MM.1S (cell line): ENCODE data around the gene TOX2.

Source experiments
- EZH2phosphoT487 ChIP-seq: fragments of 300-600 bp; sonication (generic); IDR thresholded peaks from 2 replicates; pipeline ENCODE4 v1.6.1; 2018; ENCODE audit warnings: antibody characterized with exemption, low read length
- TF ChIP-seq, protein P1 (sequence below): fragments of 300-600 bp; sonication (generic); IDR thresholded peaks from 2 replicates; pipeline ENCODE4 v1.5.1; 2016; ENCODE audit warnings: antibody characterized with exemption, low read length, mixed read lengths

DNA sequence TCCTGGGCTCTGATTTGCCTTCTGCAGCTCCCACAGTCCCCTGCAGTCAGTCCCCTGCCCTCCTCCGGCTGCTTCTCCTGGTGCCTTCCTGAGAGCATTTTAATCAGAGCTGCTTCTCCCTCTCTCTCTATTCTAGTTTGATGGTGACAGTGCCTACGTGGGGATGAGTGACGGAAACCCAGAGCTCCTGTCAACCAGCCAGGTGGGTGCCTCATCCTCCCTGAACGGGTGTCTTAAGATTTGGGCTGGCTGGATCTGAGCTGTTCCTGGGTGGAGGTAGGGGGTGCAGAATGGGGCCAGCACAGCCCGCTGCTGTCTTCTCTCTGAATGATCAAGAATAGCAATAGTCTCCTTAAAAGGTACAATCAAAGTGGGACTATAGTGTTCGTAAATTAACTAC lies 58.6 kb downstream of the TOX2 start:
- TF ChIP-seq, protein P1, sequence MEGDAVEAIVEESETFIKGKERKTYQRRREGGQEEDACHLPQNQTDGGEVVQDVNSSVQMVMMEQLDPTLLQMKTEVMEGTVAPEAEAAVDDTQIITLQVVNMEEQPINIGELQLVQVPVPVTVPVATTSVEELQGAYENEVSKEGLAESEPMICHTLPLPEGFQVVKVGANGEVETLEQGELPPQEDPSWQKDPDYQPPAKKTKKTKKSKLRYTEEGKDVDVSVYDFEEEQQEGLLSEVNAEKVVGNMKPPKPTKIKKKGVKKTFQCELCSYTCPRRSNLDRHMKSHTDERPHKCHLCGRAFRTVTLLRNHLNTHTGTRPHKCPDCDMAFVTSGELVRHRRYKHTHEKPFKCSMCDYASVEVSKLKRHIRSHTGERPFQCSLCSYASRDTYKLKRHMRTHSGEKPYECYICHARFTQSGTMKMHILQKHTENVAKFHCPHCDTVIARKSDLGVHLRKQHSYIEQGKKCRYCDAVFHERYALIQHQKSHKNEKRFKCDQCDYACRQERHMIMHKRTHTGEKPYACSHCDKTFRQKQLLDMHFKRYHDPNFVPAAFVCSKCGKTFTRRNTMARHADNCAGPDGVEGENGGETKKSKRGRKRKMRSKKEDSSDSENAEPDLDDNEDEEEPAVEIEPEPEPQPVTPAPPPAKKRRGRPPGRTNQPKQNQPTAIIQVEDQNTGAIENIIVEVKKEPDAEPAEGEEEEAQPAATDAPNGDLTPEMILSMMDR = no peak
- TF ChIP-seq EZH2phosphoT487 = no peak
